Neural progenitor cell (in vitro differentiated cells): ENCODE measurements around the gene ARHGAP28. TPM values are rescaled to one million over a fixed set of nuclear protein-coding genes. Genes with fewer than 3 reads are reported as not detected.

ENCODE experiments used
- DNase-seq: peaks from one replicate; pipeline ENCODE4 v3.0.0-alpha.2; 2016; ENCODE audit warnings: low spot score
- H2AFZ ChIP-seq: fragments of 200-600 bp; sonication (generic); replicated peaks from 2 replicates; pipeline ENCODE4 v1.6.1; 2016; ENCODE audit warnings: antibody characterized with exemption
- H3F3A ChIP-seq: fragments of 200-600 bp; sonication (generic); 2 replicates; pipeline ENCODE4 v1.6.1; 2016; ENCODE audit warnings: antibody characterized with exemption, low read depth
- H3K27ac ChIP-seq: fragments of 200-600 bp; sonication (generic); 2 replicates; pipeline ENCODE4 v1.5.1; 2016; ENCODE audit warnings: mild to moderate bottlenecking
- H3K27me3 ChIP-seq: fragments of 200-600 bp; sonication (generic); 2 replicates; pipeline ENCODE4 v1.6.1; 2016; ENCODE audit warnings: mild to moderate bottlenecking, moderate library complexity
- H3K36me3 ChIP-seq: fragments of 200-600 bp; sonication (generic); 2 replicates; pipeline ENCODE4 v1.5.1; 2016
- H3K4me1 ChIP-seq: fragments of 200-600 bp; sonication (generic); 2 replicates; pipeline ENCODE4 v1.6.1; 2016; ENCODE audit warnings: mixed run types
- H3K4me2 ChIP-seq: fragments of 200-600 bp; sonication (generic); 2 replicates; pipeline ENCODE4 v1.6.1; 2016
- H3K4me3 ChIP-seq: fragments of 200-600 bp; sonication (generic); 2 replicates; pipeline ENCODE4 v1.5.1; 2016
- H3K79me2 ChIP-seq: fragments of 200-600 bp; sonication (generic); 2 replicates; pipeline ENCODE4 v1.6.1; 2016; ENCODE audit warnings: low read depth
- H3K9ac ChIP-seq: fragments of 200-600 bp; sonication (generic); 2 replicates; pipeline ENCODE4 v1.6.1; 2016
- H3K9me3 ChIP-seq: fragments of 200-600 bp; sonication (generic); 2 replicates; pipeline ENCODE4 v1.5.1; 2016; ENCODE audit warnings: low read depth
- H4K20me1 ChIP-seq: fragments of 200-600 bp; sonication (generic); 2 replicates; pipeline ENCODE4 v1.6.1; 2016; ENCODE audit warnings: low read depth
- H3K27ac Mint-ChIP-seq: 3 replicates; pipeline ENCODE4 v1.8.0; 2021; ENCODE audit warnings: mixed read lengths
- H3K27me3 Mint-ChIP-seq: 2 replicates; pipeline ENCODE4 v1.8.0; 2022; ENCODE audit warnings: low read depth, mild to moderate bottlenecking, inconsistent platforms, moderate library complexity, mixed read lengths; ENCODE audit not compliant: insufficient read depth
- H3K36me3 Mint-ChIP-seq: 3 replicates; pipeline ENCODE4 v1.8.0; 2021; ENCODE audit warnings: mixed read lengths
- H3K4me1 Mint-ChIP-seq: 3 replicates; pipeline ENCODE4 v1.8.0; 2021; ENCODE audit warnings: mixed read lengths
- H3K4me3 Mint-ChIP-seq: 3 replicates; pipeline ENCODE4 v1.8.0; 2021; ENCODE audit warnings: mild to moderate bottlenecking, moderate library complexity, mixed read lengths
- H3K9me3 Mint-ChIP-seq: 3 replicates; pipeline ENCODE4 v1.8.0; 2020; ENCODE audit warnings: mixed read lengths
- EZH2 ChIP-seq: fragments of 200-600 bp; sonication (generic); IDR thresholded peaks from 2 replicates; pipeline ENCODE4 v1.6.1; 2017; ENCODE audit warnings: antibody characterized with exemption, mild to moderate bottlenecking, moderate library complexity
- EZH2phosphoT487 ChIP-seq: fragments of 200-600 bp; sonication (generic); IDR thresholded peaks from 2 replicates; pipeline ENCODE4 v1.6.1; 2017; ENCODE audit warnings: antibody characterized with exemption
- total RNA-seq: library from RNA; depleted of rRNA; stranded (reverse); fragments of >200 nt; gene quantifications from 2 replicates; pipeline ENCODE4 v1.2.3, GENCODE V29; 2015; ENCODE audit warnings: low replicate concordance
- TF ChIP-seq, protein P1 (sequence below): fragments of 200-600 bp; sonication (generic); IDR thresholded peaks from 2 replicates; pipeline ENCODE4 v1.5.1; 2017; ENCODE audit warnings: antibody characterized with exemption, mild to moderate bottlenecking

Gene ARHGAP28
- total RNA-seq, 1 donor from 2014 or later = 25.7 TPM

DNA sequence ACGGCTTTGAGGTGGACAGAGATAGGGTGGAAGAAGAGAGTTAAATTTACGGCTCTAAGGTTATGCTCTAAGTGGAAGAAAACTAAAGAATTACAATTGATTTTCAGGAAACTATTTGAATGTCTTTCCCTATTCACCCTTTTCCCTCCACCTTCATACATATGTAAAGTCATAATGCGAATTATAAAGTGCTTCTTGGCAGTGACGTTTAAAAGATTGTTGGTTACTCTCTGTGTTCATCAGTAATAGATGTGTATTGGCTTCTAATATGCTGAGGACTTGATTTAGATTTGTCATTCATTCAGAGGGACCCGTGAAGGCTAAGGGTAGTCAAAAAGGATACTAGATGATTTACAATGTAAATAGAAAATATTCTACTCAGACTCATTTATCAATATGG is 63.9 kb downstream of the ARHGAP28 start:
- H3K4me2 ChIP-seq = no peak overlapping the region
- H2AFZ ChIP-seq = no peak overlapping the region
- Mint-ChIP-seq H3K27ac (no peak overlapping the region), H3K4me3 (no peak overlapping the region), H3K4me1 (peaks cover 7% of the 10 kb centered on the region), H3K27me3 (no peaks in the 10 kb centered on the region), H3K9me3 (peaks cover 4% of the 10 kb centered on the region), H3K36me3 (peaks cover 10% of the 10 kb centered on the region)
- no peaks in the 10 kb centered on the region for H3F3A ChIP-seq
- H3K27me3 ChIP-seq = no peaks in the 10 kb centered on the region
- H3K36me3 ChIP-seq = no peaks in the 10 kb centered on the region
- H3K4me3 ChIP-seq = no peak overlapping the region
- H3K9me3 ChIP-seq = no peaks in the 10 kb centered on the region
- H3K79me2 ChIP-seq = no peaks in the 10 kb centered on the region
- H3K27ac ChIP-seq = no peak overlapping the region
- no peak for DNase-seq
- H3K9ac ChIP-seq = no peak overlapping the region
- H4K20me1 ChIP-seq = no peaks in the 10 kb centered on the region
- H3K4me1 ChIP-seq = no peaks in the 10 kb centered on the region
- TF ChIP-seq EZH2 (no peak), EZH2phosphoT487 (no peak)
- TF ChIP-seq, protein P1, sequence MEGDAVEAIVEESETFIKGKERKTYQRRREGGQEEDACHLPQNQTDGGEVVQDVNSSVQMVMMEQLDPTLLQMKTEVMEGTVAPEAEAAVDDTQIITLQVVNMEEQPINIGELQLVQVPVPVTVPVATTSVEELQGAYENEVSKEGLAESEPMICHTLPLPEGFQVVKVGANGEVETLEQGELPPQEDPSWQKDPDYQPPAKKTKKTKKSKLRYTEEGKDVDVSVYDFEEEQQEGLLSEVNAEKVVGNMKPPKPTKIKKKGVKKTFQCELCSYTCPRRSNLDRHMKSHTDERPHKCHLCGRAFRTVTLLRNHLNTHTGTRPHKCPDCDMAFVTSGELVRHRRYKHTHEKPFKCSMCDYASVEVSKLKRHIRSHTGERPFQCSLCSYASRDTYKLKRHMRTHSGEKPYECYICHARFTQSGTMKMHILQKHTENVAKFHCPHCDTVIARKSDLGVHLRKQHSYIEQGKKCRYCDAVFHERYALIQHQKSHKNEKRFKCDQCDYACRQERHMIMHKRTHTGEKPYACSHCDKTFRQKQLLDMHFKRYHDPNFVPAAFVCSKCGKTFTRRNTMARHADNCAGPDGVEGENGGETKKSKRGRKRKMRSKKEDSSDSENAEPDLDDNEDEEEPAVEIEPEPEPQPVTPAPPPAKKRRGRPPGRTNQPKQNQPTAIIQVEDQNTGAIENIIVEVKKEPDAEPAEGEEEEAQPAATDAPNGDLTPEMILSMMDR = no peak

DNA sequence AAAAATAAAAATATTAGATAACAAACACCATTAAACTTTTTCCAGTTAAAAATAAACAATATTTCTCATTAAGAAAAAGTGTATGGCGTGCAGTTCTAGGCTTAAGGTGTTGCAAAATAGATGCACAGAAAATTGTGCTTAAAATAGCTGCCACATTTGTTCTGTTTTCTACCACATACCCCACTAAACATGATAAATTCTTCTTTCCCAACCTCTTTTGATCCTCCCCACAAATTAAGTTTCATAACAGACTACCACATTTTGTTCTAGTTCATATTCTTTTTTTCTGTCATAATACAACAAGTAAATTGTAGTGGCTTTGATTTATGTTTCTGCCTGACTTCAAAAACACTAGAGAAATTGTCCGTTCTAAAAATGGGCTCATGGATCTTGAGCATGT is 64.5 kb downstream of the ARHGAP28 start:
- Histone ChIP-seq H3K4me2 (no peak overlapping the region), H3K27me3 (no peaks in the 10 kb centered on the region), H3K79me2 (no peaks in the 10 kb centered on the region), H3K27ac (no peak overlapping the region), H3F3A (no peaks in the 10 kb centered on the region), H3K4me3 (no peak overlapping the region), H3K9ac (no peak overlapping the region), H3K4me1 (no peaks in the 10 kb centered on the region), H3K9me3 (no peaks in the 10 kb centered on the region), H2AFZ (no peak overlapping the region), H3K36me3 (no peaks in the 10 kb centered on the region), H4K20me1 (no peaks in the 10 kb centered on the region)
- Mint-ChIP-seq H3K36me3 (peaks cover 10% of the 10 kb centered on the region), H3K9me3 (peaks cover 3% of the 10 kb centered on the region), H3K27ac (no peak overlapping the region), H3K4me1 (peaks cover 7% of the 10 kb centered on the region), H3K27me3 (no peaks in the 10 kb centered on the region), H3K4me3 (no peak overlapping the region)
- no peak for TF ChIP-seq EZH2
- no peak for TF ChIP-seq EZH2phosphoT487
- TF ChIP-seq, protein P1 = no peak
- no peak for DNase-seq

DNA sequence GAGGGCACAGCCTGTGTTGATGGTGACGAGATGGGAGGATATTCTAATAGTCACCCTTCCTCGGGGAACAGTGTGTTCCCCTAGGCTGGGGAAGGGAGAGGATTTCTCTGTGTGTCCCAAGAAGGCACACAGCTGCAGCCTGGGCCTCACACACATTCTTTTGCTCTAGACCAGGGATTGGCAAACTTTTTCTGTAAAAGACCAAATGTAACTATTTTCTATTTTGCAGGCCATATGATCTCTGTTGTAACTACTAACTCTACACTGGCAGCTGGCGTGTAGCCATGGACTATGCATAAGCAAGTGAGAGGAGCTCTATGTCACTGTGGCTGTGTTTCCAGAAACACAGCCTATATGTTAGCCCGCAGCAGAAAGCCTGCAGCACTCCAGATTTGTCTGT is 65.8 kb downstream of the ARHGAP28 start:
- Mint-ChIP-seq H3K4me1 (peaks cover 7% of the 10 kb centered on the region), H3K4me3 (no peak overlapping the region), H3K27me3 (no peaks in the 10 kb centered on the region), H3K9me3 (peaks cover 10% of the 10 kb centered on the region), H3K36me3 (peaks cover 10% of the 10 kb centered on the region), H3K27ac (peak overlapping the region; percentile 1)
- TF ChIP-seq, protein P1 = no peak
- TF ChIP-seq EZH2phosphoT487 (no peak), EZH2 (no peak)
- H3K4me3 ChIP-seq = no peak overlapping the region
- H2AFZ ChIP-seq = no peak overlapping the region
- H3K4me2 ChIP-seq = no peak overlapping the region
- no peaks in the 10 kb centered on the region for H3K9me3 ChIP-seq
- no peaks in the 10 kb centered on the region for H3K4me1 ChIP-seq
- H3K79me2 ChIP-seq = no peaks in the 10 kb centered on the region
- H3F3A ChIP-seq = no peaks in the 10 kb centered on the region
- peak overlapping the region; percentile 25 for H3K9ac ChIP-seq
- H3K27ac ChIP-seq = no peak overlapping the region
- DNase-seq = no peak
- H4K20me1 ChIP-seq = no peaks in the 10 kb centered on the region
- H3K27me3 ChIP-seq = no peaks in the 10 kb centered on the region
- H3K36me3 ChIP-seq = no peaks in the 10 kb centered on the region
